GM04503 (cell line): ENCODE data around the gene DMAC2.
"Not testable (repeated sequence)": the region's sequence is repeated elsewhere in the genome, so short reads cannot be mapped to it uniquely, and the experiment has no call there.

Experiments used
- DNase-seq: peaks from one replicate; pipeline ENCODE4 v3.0.0-alpha.2; 2012; ENCODE audit warnings: low read depth

Gene DMAC2

GRCh38 chr19:41439441-41440222, at the start of gene DMAC2:
Gene DMAC2, minus strand, starts transcription at chr19:41439912. Its CDS starts 13 bp downstream, at chr19:41439899.
- DNase-seq: peak; percentile 88

GRCh38 chr19:41486953-41487352, 47.2 kb upstream of the DMAC2 start:
- DNase-seq: not testable (repeated sequence)

- DNase-seq: no peak
Observed at GRCh38 chr19:41484822-41485221, 45.1 kb upstream of the DMAC2 start.

- no peak for DNase-seq
Observed at GRCh38 chr19:41480336-41480735, 40.6 kb upstream of the DMAC2 start.

- no peak for DNase-seq
Observed at GRCh38 chr19:41479757-41480191, 40.1 kb upstream of the DMAC2 start.

- no peak for DNase-seq
Observed at GRCh38 chr19:41478875-41479756, 39.4 kb upstream of the DMAC2 start.

GRCh38 chr19:41478171-41478570, 38.5 kb upstream of the DMAC2 start:
- no peak for DNase-seq

- no peak for DNase-seq
Observed at GRCh38 chr19:41476583-41476982, 36.9 kb upstream of the DMAC2 start.

- DNase-seq: not testable (repeated sequence)
Observed at GRCh38 chr19:41463257-41464256, 23.8 kb upstream of the DMAC2 start.

- no peak for DNase-seq
Observed at GRCh38 chr19:41462497-41462896, 22.8 kb upstream of the DMAC2 start.

- no peak for DNase-seq
Observed at GRCh38 chr19:41457241-41457640, 17.5 kb upstream of the DMAC2 start.

- no peak for DNase-seq
Observed at GRCh38 chr19:41456342-41456918, 16.7 kb upstream of the DMAC2 start.

GRCh38 chr19:41455936-41456335, 16.2 kb upstream of the DMAC2 start:
- no peak for DNase-seq

- DNase-seq: no peak
Observed at GRCh38 chr19:41452584-41453275, 13.0 kb upstream of the DMAC2 start.

GRCh38 chr19:41449865-41450178, 10.1 kb upstream of the DMAC2 start:
- no peak for DNase-seq

- DNase-seq: no peak
Observed at GRCh38 chr19:41449079-41449864, 9.6 kb upstream of the DMAC2 start.

GRCh38 chr19:41447732-41448332, 8.1 kb upstream of the DMAC2 start:
- DNase-seq: no peak

- no peak for DNase-seq
Observed at GRCh38 chr19:41445575-41445974, 5.9 kb upstream of the DMAC2 start.

- DNase-seq: no peak
Observed at GRCh38 chr19:41443813-41444455, 4.2 kb upstream of the DMAC2 start.
